HFFc6 (cell line): ENCODE data around the gene ZNF77. TPM values are rescaled to one million over a fixed set of nuclear protein-coding genes. Genes with fewer than 3 reads are reported as not detected.

Experiments
- DNase-seq: peaks from one replicate; pipeline ENCODE4 v3.0.0-alpha.2; 2018
- H3K27ac Mint-ChIP-seq: 2 replicates; pipeline ENCODE4 v1.8.0; 2020; ENCODE audit warnings: mild to moderate bottlenecking, mixed read lengths
- H3K27me3 Mint-ChIP-seq: 2 replicates; pipeline ENCODE4 v1.8.0; 2021; ENCODE audit warnings: mild to moderate bottlenecking, moderate library complexity, mixed read lengths; ENCODE audit not compliant: insufficient read depth
- H3K36me3 Mint-ChIP-seq: 2 replicates; pipeline ENCODE4 v1.8.0; 2021; ENCODE audit warnings: low read depth, mixed read lengths
- H3K4me1 Mint-ChIP-seq: 2 replicates; pipeline ENCODE4 v1.8.0; 2020; ENCODE audit warnings: low read depth, mixed read lengths
- H3K4me3 Mint-ChIP-seq: 2 replicates; pipeline ENCODE4 v1.8.0; 2020; ENCODE audit warnings: mild to moderate bottlenecking, moderate library complexity, mixed read lengths
- H3K9me3 Mint-ChIP-seq: 2 replicates; pipeline ENCODE4 v1.8.0; 2020; ENCODE audit warnings: mild to moderate bottlenecking, mixed read lengths
- total RNA-seq, 6 experiments: library from RNA; stranded (reverse); fragmentation: NEBNext Ultra II Directional; extraction: Animal tissue kit (Norgen Biotek cat#: 25700); gene quantifications; 2 replicates in 1 of 6; 3 replicates in 5 of 6; pipeline ENCODE4 v1.2.3, GENCODE V29; 2021
- TF ChIP-seq, protein P1 (sequence below): fragments of 200-600 bp; sonication (generic); IDR thresholded peaks from 2 replicates; pipeline ENCODE4 v1.5.0; 2021; ENCODE audit warnings: antibody characterized with exemption, mild to moderate bottlenecking

Gene ZNF77
- total RNA-seq, 6 experiments from 2014 or later, result 1.7 to 2.6 (median 2.2) TPM

GRCh38 chr19:2926341-2927031, 18.3 kb downstream of the ZNF77 start:
- TF ChIP-seq, protein P1, sequence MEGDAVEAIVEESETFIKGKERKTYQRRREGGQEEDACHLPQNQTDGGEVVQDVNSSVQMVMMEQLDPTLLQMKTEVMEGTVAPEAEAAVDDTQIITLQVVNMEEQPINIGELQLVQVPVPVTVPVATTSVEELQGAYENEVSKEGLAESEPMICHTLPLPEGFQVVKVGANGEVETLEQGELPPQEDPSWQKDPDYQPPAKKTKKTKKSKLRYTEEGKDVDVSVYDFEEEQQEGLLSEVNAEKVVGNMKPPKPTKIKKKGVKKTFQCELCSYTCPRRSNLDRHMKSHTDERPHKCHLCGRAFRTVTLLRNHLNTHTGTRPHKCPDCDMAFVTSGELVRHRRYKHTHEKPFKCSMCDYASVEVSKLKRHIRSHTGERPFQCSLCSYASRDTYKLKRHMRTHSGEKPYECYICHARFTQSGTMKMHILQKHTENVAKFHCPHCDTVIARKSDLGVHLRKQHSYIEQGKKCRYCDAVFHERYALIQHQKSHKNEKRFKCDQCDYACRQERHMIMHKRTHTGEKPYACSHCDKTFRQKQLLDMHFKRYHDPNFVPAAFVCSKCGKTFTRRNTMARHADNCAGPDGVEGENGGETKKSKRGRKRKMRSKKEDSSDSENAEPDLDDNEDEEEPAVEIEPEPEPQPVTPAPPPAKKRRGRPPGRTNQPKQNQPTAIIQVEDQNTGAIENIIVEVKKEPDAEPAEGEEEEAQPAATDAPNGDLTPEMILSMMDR, result no peak
- DNase-seq, result no peak
- Mint-ChIP-seq H3K4me3 (no peak overlapping the region), H3K4me1 (peaks cover 7% of the 10 kb centered on the region; the same call in 1 of the 2 replicates), H3K9me3 (peaks cover 29% of the 10 kb centered on the region), H3K27ac (no peak overlapping the region), H3K27me3 (no peaks in the 10 kb centered on the region), H3K36me3 (peaks cover 22% of the 10 kb centered on the region)

- no peak overlapping the region for H3K27ac Mint-ChIP-seq
- no peak overlapping the region for H3K4me3 Mint-ChIP-seq
- DNase-seq, result peak; percentile 25
Observed at GRCh38 chr19:2923510-2923909, 21.3 kb downstream of the ZNF77 start.

DNA sequence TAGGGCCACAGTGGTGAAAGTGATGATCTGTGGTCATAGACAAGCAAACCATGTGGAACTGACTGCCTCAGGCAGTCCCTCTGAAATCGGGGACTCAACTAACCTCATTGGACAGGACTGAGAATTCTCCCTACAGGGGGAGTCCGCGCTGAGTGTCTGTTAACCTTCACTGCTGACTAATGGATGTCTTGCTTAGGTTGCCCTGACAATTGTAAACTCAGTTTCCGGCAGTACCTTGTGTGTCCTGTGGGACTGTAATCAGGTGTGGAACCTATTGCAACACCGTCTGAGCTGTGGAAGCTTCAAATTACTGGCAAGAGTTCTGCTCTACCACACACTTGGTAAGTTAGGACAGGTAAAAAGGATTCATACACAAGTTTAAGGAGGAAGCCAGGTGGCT, 21.8 kb downstream of the ZNF77 start:
- Mint-ChIP-seq H3K36me3 (peaks cover 30% of the 10 kb centered on the region), H3K27ac (no peak overlapping the region), H3K4me3 (no peak overlapping the region), H3K27me3 (no peaks in the 10 kb centered on the region; the same call in 1 of the 2 replicates), H3K9me3 (peaks cover 30% of the 10 kb centered on the region), H3K4me1 (peaks cover 7% of the 10 kb centered on the region; the same call in 1 of the 2 replicates)
- peak; percentile 7 for DNase-seq
- TF ChIP-seq, protein P1, result peak; percentile 4; the same call in 1 of the 2 replicates

More at GRCh38 chr19:2923510-2923909, 21.3 kb downstream of the ZNF77 start:
- H3K36me3 Mint-ChIP-seq, result peaks cover 26% of the 10 kb centered on the region
- no peaks in the 10 kb centered on the region; the same call in 1 of the 2 replicates for H3K27me3 Mint-ChIP-seq
- H3K4me1 Mint-ChIP-seq, result peaks cover 7% of the 10 kb centered on the region; the same call in 1 of the 2 replicates
- TF ChIP-seq, protein P1, result no peak
- peaks cover 24% of the 10 kb centered on the region for H3K9me3 Mint-ChIP-seq

GRCh38 chr19:2917275-2918184, 27.2 kb downstream of the ZNF77 start:
- Mint-ChIP-seq H3K27me3 (no peaks in the 10 kb centered on the region; the same call in none of the 2 replicates), H3K36me3 (peaks cover 61% of the 10 kb centered on the region), H3K27ac (no peak overlapping the region), H3K4me1 (no peaks in the 10 kb centered on the region), H3K9me3 (peaks cover 73% of the 10 kb centered on the region), H3K4me3 (no peak overlapping the region)
- DNase-seq, result no peak
- TF ChIP-seq, protein P1, result no peak

- H3K9me3 Mint-ChIP-seq, result peaks cover 78% of the 10 kb centered on the region
- H3K27me3 Mint-ChIP-seq, result no peaks in the 10 kb centered on the region; the same call in none of the 2 replicates
- H3K4me1 Mint-ChIP-seq, result peaks cover 11% of the 10 kb centered on the region
- DNase-seq, result no peak
- no peak overlapping the region for H3K27ac Mint-ChIP-seq
- TF ChIP-seq, protein P1, result no peak
- H3K4me3 Mint-ChIP-seq, result no peak overlapping the region
- peaks cover 67% of the 10 kb centered on the region for H3K36me3 Mint-ChIP-seq
Observed at GRCh38 chr19:2912306-2912705, 32.5 kb downstream of the ZNF77 start.
